Skin epidermis (tissue), 12 donors: Measurements from ENCODE around the gene CLN3.
"Not testable (repeated sequence)": the region's sequence is repeated elsewhere in the genome, so short reads cannot be mapped to it uniquely, and the experiment has no call there.

Experiments used
- H3K27ac ChIP-seq, 21 experiments: fragments of 200-600 bp; sonication (generic) in 11 of 21; one replicate each; pipeline ENCODE4 v1.5.0; 2020; ENCODE audit warnings: mild to moderate bottlenecking in 3 of 21, inconsistent platforms in 2 of 21, moderate library complexity in 2 of 21
- H3K4me3 ChIP-seq, 7 experiments: fragments of 200-600 bp; sonication (generic) in 2 of 7; one replicate each; pipeline ENCODE4 v1.5.0; 2020; ENCODE audit warnings: inconsistent platforms in 2 of 7, mild to moderate bottlenecking in 2 of 7, moderate library complexity in 1 of 7

The CLN3 gene

DNA sequence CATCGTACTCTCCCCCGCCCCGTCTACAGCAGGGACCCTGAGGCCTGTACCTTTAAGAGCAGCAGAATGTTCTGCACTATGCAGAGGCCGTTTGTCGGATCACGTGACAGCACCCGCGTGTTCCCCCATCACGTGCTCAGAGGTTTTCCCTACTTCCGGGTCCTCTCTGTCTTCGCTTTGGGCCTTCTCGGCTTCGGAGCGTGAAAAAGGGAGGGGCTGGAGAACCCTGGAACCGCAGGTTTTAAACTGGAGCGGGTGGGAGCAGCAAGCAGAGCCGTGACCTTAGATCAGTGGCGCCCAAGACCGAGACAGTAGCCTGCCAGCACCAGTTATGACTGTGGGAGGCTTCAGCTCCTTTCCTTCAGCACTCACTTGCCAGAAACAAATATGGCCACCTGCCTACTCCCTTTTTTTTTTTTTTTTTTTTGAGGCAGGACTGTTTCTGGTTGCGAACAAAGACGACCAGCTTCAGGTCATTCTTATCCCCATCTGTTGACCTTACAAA lies at the start of gene CLN3:
CLN3 (minus strand) TSS at position 105 of the 505 bp plus-strand sequence. CDS start 315 bp downstream, outside the sequence.
- H3K27ac ChIP-seq = peak within 1 kb of the TSS; percentile 68 to 100 (median 97)
- peak within 1 kb of the TSS; percentile 66 to 94 (median 80) for H3K4me3 ChIP-seq

DNA sequence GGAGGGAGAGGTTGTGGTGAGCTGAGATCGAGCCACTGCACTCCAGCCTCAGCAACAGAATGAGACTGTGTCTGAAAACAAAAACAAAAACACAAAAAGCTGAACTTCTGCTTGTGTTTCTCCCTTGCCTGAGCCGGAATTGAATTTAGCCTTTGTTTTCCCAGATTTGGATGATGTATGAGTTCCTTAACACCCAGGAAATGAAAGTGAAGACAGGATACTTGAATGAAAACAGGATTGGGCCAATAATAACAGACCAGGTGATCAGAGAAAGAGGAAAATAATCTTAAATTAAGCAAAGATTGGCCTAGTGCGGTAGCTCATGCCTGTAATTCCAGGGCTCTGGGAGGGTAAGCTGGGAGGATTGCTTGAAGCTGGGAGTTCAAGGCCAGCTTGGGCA lies 48.5 kb upstream of the CLN3 start:
- Histone ChIP-seq H3K27ac (peak overlapping the region in 10 of 21 experiments; percentile 1 to 92 (median 90)), H3K4me3 (no peak overlapping the region)

DNA sequence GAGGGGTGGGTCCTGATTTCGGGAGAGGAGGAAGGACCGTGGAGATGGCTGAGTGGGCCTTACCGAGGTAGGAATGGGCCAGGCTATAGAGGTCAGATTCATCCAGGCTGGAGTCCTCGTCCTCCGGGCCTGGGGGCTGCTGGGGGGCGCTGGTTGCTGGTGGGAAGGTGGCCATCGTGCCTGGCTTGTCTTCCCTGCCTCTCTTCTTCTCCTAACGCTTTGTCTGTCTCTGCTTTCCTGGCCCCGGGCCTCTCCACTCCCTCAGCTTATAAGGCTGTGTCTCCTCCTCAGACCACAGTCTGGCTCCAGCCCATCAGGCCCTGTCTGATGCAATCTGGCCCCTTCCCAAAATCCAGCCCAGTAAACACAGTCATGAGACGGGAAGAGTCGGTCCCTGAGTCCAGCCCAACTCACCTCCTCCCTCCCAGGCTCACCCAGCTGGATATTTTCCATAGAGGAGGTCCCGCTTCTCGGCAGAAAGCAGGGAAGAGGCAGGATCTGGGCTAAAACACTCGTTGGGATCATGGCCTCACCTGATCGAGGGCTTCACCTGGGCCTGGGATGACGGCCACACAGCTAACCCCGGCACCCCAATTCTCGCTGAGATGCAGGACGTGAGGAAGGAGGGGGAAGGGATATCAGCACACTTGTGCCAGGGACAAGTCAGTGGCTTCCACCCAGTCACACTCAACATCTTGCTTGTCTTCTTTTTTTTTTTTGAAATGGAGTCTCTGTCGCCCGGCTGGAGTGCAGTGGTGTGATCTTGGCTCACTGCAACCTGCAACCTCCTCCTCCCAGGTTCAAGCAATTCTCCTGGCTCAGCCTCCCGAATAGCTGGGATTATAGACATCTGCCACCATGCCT lies 47.1 kb upstream of the CLN3 start, which contains the start of gene NUPR1:
NUPR1 (minus strand) TSS at position 242 of the 864 bp plus-strand sequence; CDS start at position 175, 67 bp downstream.
- H3K27ac ChIP-seq = peak within 1 kb of the TSS; percentile 58 to 95 (median 89)
- peak within 1 kb of the TSS; percentile 28 to 48 (median 33) for H3K4me3 ChIP-seq

DNA sequence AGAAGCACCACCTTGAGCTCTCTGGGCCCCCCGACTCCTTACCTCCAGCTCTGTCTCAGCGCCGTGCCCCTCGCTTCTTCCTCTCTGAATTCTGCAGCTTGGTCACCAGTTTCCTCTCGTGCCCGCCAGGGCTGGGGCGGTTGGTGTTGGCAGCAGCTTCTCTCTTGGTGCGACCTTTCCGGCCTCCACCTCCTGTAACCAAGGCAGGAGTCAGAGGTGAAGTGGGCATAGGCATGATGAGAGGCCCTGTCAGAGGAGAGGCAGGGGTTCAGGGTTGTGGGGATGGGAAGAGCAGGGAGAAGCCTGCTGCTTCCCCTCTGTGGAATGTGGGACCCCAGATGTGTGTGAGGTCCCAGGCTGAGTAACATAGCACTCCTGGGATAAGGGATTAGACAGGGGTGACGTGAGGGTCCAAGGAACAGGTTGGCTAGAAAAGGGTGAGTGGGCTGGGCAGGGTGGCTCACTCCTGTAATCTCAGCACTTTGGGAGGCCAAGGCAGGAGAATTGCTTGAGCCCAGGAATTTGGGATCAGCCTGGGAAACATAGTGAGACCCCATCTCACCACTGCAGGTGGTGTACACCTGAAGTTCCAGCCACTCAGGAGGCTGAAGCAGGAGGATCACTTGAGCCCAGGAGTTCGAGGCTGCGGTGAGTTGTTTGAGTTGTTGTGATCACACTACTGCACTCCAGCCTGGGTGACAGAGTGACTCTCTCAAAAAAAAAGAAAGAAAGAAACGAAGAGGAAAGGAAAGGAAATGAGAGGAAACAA lies 46.3 kb upstream of the CLN3 start:
- peak overlapping the region; percentile 58 to 95 (median 89) for H3K27ac ChIP-seq
- H3K4me3 ChIP-seq = peak overlapping the region; percentile 28 to 48 (median 33)

DNA sequence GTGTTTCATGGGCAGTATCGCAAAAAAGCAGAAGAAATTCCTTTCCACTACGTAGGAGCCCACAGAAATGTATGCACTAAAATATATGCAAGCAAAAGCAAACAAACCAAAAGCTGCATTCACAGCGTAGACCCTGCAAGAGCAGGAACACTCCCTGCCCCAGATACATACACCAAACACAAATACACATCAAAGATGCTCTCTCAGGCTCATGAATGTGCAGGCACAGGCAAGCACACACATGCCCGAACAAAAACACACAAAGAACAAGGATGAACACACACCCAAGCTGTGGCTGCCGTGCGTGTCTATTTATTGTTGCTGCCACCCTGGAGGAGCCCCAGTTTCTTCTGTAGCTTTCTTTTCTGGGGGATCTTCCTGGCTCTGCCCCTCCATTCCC lies 45.2 kb upstream of the CLN3 start:
- H3K27ac ChIP-seq = peak overlapping the region in 18 of 21 experiments; percentile 72 to 95 (median 89)

DNA sequence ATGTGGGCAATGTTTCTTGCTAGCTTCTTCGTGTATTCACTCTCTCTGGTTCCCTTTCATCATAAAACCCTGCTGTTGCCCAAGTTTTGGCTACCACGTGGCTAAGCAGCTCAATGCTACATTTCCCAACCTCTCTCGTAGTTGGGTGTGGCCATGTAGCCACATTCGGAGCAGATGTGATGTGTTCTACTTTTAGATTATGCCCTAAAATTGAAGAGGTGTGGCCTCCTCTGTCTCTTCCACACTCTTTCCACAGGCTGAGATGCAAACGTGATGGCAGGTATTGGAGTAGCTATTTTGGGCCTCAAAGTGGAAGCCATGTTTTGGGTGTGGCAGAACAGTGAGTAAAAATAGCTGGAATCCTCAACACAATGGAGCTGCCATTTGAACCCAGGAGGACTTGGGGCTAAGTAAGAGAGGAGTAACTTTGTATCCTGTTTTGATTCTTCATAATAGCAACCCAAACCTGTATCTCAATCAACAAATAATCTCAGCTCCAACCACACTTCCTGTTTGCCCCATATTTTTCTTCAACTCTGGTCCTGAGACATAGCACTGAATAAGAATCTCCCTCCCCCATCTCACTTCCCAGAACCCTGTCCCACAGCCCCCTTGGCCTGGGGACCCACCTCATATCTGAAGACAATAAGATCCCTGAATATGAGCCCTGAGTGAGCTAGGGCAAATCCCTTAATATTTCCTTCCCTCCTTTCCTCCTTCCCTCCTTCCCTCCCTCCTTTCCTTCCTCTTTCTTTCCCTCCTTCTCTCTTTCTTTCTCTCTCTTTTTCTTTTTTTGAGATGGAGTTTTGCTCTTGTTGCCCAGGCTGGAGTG lies 42.9 kb upstream of the CLN3 start:
- peak overlapping the region in 13 of 21 experiments; percentile 22 to 71 (median 48) for H3K27ac ChIP-seq
- H3K4me3 ChIP-seq = no peak overlapping the region

More for the DNA sequence above, 45.2 kb upstream of the CLN3 start:
- peak overlapping the region; percentile 28 to 48 (median 33) for H3K4me3 ChIP-seq

DNA sequence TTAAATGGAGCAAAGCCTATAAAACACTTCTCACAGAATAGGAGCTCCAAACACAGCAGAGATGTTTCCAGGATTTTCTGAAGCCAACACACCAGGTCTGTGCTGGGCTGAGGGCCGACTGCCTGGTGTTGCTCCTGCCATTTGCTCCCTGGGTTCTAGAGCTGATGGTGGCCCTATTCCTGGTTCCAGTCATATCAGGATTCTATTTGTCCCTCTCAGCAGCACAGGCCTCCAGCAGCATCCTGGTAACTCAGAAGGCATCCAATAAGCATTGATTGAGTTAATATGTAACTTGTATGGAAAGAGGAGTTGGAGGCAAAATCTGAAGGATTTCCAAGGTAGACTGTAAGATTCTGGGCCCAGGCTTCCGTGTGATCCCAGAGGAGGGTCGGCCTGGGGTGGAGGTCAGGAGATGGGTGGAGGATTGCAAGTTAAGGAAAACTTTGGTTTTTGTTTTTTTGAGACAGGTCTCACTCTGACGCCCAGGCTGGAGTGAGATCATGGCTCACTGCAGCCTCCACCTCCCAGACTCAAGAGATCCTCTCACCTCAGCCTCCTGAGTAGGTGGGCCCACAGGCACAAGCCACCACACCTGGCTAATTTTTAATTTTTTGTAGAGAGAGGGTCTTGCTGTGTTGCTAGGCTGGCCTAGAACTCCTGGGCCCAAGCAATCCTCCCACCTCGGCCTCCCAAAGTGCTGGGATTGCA lies 41.2 kb upstream of the CLN3 start:
- Histone ChIP-seq H3K27ac (peak overlapping the region in 9 of 21 experiments; percentile 7 to 66 (median 17)), H3K4me3 (no peak overlapping the region)

DNA sequence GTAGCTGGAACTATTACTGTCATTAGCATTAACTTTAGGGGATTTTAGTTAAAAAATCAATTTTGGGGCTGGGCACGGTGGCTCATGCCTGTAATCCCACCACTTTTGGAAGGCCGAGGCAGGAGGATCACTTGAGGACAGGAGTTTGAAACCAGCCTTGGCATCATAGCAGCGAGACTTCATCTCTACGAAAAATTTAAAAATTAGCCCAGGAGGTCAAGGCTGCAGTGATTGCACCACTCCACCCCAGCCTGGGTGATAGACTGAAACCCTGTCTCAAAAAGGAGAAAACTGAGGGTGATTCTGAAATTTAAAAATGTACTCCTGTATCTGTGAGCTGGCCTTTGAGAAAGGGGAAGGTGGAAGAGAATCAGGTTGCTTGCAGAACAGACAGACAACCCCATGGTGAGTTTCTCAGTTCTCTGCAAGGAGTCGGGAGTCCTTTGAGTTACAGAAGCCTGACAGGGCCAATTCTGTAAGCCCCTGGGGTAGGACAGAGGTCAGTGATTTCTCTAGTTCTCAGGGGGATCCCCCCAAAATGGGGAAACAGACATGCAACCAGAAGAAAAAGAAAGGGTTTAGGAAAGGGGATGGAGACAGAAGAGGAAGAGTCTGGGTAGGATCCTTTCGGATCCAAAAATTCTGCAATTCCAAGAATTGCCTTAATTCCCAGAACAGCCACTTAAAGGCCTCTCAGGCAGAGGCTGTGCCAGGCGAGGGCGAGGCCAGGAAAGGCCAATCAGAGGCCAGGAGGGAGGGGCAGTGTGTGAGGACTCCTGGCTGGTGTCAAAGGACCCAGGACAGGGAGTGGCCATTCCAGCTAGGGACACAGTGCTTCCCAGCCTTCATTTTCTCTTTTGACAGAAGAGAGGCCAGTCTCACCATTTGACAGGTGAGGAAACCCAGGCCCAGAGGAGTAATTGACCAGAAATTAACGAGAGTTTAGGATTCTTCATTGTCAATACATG lies 40.2 kb upstream of the CLN3 start:
- no peak overlapping the region for H3K4me3 ChIP-seq
- peak overlapping the region in 10 of 21 experiments; percentile 7 to 63 (median 30) for H3K27ac ChIP-seq

DNA sequence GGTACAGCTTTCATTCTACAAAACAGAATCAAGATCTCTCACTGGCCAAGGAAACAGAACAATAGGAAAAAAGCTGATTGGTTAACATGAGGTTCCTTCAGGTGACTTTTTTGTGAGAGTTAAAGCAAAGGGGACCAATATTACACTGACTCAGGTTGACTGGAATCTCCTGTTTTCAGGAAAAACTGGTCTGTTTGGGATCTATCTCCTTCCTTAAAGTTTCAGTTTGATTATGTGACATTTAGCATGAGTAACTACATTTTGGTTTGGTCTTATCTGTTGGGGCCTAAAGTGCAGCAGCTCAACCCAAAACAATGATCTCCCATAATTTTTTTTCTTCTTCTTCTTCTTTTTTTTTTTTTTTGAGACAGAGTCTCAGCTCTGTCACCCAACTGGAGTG lies 37.2 kb upstream of the CLN3 start:
- Histone ChIP-seq H3K27ac (no peak overlapping the region), H3K4me3 (no peak overlapping the region)

DNA sequence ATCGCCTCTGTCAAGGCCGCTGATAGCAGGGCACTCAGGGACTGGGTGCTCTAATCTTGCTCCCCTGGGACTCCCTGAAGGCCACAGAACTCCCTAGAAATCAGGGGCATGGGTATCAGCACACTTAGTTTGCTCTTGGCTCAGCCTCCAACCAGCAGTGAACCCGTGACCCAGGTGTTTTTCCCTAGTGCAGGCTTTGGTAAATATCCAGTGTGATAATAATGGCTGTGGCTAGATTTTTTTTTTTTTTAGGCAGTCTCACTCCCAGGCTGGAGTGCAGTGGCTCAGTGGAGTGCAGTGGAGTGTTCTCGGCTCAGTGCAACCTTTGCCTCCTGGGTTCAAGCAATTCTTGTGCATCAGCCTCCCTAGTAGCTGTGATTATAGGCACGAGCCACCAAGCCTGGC lies 36.6 kb upstream of the CLN3 start:
- Histone ChIP-seq H3K4me3 (no peak overlapping the region), H3K27ac (no peak overlapping the region)

DNA sequence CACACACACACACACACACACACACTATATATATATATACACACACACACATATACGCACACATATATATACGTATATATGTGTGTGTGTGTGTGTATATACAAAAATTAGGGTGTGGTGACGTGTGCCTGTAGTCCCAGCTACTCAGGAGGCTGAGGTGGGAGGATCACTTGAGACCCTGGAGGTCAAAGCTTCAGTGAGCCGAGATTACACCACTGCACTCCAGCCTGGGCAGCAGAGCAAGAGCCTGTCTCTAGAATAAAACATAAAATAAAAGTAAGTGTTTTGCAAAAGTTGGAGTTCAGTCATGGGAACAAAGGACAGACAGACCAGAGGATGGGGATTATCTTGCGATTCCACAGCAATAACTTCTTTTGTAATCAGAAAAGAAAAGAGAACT lies 36.1 kb upstream of the CLN3 start:
- no peak overlapping the region for H3K4me3 ChIP-seq
- no peak overlapping the region for H3K27ac ChIP-seq

DNA sequence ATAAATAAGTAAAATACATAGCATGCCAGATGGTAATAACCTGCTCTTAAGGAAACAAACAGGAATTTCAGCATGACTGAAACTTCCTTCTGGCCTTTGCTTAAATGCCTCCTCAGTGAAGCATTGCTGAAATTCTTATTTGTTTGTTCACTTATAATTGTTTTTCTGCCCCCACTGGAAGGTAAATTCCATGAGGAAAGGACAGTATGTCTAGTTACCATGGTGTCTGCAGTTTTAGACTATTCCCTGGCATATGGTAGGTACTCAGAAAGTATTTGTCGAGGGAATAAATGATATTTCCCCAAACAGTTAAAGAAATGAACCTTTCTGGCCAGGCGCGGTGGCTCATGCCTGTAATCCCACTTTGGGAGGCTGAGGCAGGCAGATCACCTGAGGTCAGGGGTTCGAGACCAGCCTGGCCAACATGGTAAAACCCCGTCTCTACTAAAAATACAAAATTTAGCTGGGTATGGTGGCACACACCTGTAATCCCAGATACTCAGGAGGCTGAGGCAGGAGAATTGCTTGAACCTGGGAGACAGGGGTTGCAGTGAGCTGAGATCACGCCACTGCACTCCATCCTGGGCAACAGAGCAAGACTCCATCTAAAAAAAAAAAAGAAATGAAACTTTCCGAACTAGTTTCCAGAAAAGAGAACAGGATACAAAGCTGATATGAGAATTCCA lies 35.4 kb upstream of the CLN3 start:
- H3K27ac ChIP-seq, H3K4me3 ChIP-seq: not testable (repeated sequence)

DNA sequence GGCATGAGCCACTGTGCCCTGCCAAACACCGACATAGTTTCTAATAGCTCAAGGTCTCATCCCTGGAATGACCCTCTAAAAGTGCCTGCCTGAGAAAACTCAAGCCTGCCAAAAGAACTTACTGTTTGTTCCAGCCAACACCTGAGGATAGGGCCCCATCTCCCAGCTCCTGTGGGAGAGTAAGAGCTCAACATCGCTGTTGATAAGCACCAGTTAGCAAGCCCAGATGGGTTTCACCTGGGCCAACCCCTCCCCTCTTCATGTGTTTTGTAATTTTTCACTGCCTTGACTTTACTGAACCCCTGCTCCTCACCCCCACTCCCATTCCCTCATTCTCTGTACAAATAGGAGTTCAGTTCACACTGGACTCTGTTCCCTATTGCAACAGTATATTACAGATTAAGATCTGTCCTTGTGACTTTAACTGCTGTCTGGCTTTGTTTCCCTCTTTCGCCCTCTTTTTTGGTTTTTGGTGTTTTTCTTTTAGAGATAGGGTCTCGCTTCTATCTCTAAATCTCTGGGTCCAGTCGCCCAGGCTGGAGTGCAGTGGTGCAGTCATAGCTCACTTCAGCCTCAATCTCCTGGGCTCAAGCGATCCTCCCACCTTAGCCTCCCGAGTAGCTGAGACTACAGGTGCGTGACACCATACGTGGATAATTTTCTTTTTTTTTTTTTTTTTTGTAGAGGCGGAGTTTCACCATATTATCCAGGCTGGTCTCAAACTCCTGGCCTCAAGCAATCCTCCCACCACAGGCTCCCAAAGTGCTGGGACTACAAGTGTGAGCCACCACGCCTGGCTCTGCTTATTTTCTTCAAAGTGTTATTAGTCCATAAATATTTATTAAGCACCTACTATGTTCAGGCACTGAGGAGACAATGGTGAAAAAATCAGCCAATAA lies 34.6 kb upstream of the CLN3 start:
- no peak overlapping the region for H3K27ac ChIP-seq
- no peak overlapping the region for H3K4me3 ChIP-seq

DNA sequence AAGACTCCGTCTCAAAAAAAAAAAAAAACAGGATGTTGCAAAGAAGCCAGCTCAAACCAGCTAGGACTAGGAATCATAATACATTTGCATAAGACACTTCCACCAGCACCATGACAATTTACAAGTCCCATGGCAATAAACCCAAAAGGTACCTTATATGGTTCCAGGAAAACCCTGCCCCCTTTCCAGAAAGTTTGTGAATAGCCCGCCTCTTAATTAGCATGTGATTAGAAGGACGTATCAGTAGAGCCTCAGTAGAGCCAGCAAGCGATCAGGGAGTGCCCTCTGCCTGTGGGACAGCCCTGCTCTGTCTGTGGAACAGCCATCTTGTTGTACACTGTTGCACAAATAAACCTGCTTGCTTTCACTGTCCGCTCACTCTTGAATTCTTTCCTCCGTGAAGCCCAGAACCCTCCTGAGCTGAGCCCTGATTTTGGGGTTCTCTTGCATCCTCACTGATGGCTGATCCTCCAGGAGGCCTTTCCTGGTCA lies 32.9 kb upstream of the CLN3 start:
- Histone ChIP-seq H3K4me3 (no peak overlapping the region), H3K27ac (no peak overlapping the region)

DNA sequence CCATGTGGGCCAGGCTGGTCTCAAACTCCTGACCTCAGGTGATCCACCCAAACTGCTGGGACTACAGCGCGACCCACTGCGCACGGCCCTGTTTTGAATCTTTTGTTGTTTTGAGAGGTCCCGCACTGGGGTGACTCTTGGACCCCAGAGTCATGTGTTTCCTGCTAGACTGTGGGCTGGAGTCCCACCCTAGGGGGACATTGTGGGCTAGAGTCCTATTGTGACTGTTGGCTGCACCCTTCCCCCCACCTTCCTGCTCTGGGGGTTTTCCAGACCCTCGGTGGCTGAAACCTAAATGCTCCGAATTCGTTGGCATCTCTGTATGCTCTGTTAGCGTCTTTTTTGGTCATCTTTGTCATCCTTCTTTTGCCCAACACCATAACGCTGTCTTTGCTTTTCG lies 30.9 kb upstream of the CLN3 start:
- H3K27ac ChIP-seq = no peak overlapping the region
- H3K4me3 ChIP-seq = no peak overlapping the region

DNA sequence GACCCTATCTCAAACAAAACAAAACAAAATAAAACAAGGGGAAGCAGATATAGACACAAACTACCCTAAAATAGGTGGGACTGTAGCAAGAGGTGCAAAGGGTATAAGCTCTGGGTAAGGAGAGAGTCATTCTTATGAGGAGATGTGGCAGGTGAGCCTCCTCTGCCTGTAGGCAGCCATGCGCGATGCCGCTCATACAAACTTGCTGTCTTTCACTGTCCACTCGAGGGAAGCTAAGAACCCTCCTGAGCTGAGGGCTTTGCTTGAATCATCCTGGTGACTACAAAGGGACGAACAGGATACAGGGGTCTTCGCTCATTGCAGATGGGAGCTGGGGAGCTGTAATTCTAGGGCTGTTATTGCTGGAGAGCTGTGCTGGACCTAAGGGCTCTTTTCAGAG lies 29.6 kb upstream of the CLN3 start:
- Histone ChIP-seq H3K27ac (no peak overlapping the region), H3K4me3 (no peak overlapping the region)
